Fibroblast of lung (primary cell): ENCODE data around the gene UBXN6. TPM values are rescaled to one million over a fixed set of nuclear protein-coding genes. Genes with fewer than 3 reads are reported as not detected.

ENCODE experiments used
- DNase-seq, 2 donors: peaks; one replicate each; pipeline versions ENCODE4 v3.0.0 to v3.0.0-alpha.2; 2010; ENCODE audit warnings: low read depth in 2 of 2
- H2AFZ ChIP-seq: 2 replicates; pipeline ENCODE4 v1.5.1; 2012; ENCODE audit warnings: low read length, control low read depth, inconsistent platforms
- H3K27ac ChIP-seq: 2 replicates; pipeline ENCODE4 v1.5.1; 2011; ENCODE audit warnings: low read length, control low read depth; ENCODE audit not compliant: insufficient read depth
- H3K27me3 ChIP-seq: 2 replicates; pipeline ENCODE4 v1.5.1; 2011; ENCODE audit warnings: mild to moderate bottlenecking, low read length; ENCODE audit not compliant: control insufficient read depth, insufficient read depth
- H3K36me3 ChIP-seq: 2 replicates; pipeline ENCODE4 v1.5.1; 2011; ENCODE audit warnings: low read length; ENCODE audit not compliant: control insufficient read depth, insufficient read depth
- H3K4me1 ChIP-seq: 2 replicates; pipeline ENCODE4 v1.5.1; 2011; ENCODE audit warnings: low read length; ENCODE audit not compliant: control insufficient read depth, insufficient read depth; ENCODE audit errors: extremely low read depth
- H3K4me2 ChIP-seq: 2 replicates; pipeline ENCODE4 v1.5.1; 2011; ENCODE audit warnings: low read length, control low read depth; ENCODE audit not compliant: insufficient read depth; ENCODE audit errors: extremely low read depth
- H3K4me3 ChIP-seq, 4 experiments: fragments of 200-600 bp in 1 of 4; sonication (generic) in 1 of 4; replicated peaks in 1 of 4; 2 replicates each; pipeline ENCODE4 v1.5.1; 2011 to 2016; ENCODE audit warnings: low read length in 4 of 4, low read depth in 3 of 4, mild to moderate bottlenecking in 3 of 4, control low read depth in 2 of 4, inconsistent platforms in 1 of 4, mixed read lengths in 1 of 4; ENCODE audit not compliant: insufficient read depth in 1 of 4; ENCODE audit errors: control extremely low read depth in 1 of 4
- H3K79me2 ChIP-seq: 2 replicates; pipeline ENCODE4 v1.5.1; 2012; ENCODE audit warnings: mild to moderate bottlenecking, low read length, inconsistent platforms; ENCODE audit not compliant: control insufficient read depth, insufficient read depth
- H3K9ac ChIP-seq: 2 replicates; pipeline ENCODE4 v1.5.1; 2011; ENCODE audit warnings: mild to moderate bottlenecking, low read length, control low read depth; ENCODE audit not compliant: insufficient read depth
- H3K9me3 ChIP-seq: 2 replicates; pipeline ENCODE4 v1.5.1; 2012; ENCODE audit warnings: low read depth, low read length; ENCODE audit not compliant: control insufficient read depth, insufficient read depth
- H4K20me1 ChIP-seq: 2 replicates; pipeline ENCODE4 v1.5.1; 2011; ENCODE audit warnings: low read length; ENCODE audit not compliant: control insufficient read depth, insufficient read depth; ENCODE audit errors: extremely low read depth
- EZH2 ChIP-seq: IDR thresholded peaks from 2 replicates; pipeline ENCODE4 v1.5.1; 2012; ENCODE audit warnings: low read length, control low read depth, mild to moderate bottlenecking; ENCODE audit errors: missing control alignments
- polyA plus RNA-seq, 2 donors: library from polyadenylated mRNA; depleted of rRNA in 1 of 2; stranded (reverse) in 1 of 2; unstranded in 1 of 2; fragments of >200 nt; gene quantifications; 2 replicates each; pipeline ENCODE4 v1.2.1, GENCODE V29; 2011 to 2012; ENCODE audit warnings: missing spikeins in 1 of 2
- total RNA-seq: library from RNA; depleted of rRNA; stranded (reverse); fragments of >200 nt; gene quantifications from 2 replicates; pipeline ENCODE4 v1.2.1, GENCODE V29; 2014
- TF ChIP-seq, protein P1 (sequence below), 2 donors: IDR thresholded peaks in 1 of 2; conservative IDR thresholded peaks in 1 of 2; 1 replicate in 1 of 2; 2 replicates in 1 of 2; pipeline ENCODE4 v1.5.1; 2011 to 2012; ENCODE audit warnings: low read length in 2 of 2, control low read depth in 1 of 2, inconsistent platforms in 1 of 2, low read depth in 1 of 2, mild to moderate bottlenecking in 1 of 2

The UBXN6 gene
- total and polyA plus RNA-seq, 2 donors (not counting 1 experiment from before 2014, with no cell fraction given): 49.1 to 114 TPM

DNA sequence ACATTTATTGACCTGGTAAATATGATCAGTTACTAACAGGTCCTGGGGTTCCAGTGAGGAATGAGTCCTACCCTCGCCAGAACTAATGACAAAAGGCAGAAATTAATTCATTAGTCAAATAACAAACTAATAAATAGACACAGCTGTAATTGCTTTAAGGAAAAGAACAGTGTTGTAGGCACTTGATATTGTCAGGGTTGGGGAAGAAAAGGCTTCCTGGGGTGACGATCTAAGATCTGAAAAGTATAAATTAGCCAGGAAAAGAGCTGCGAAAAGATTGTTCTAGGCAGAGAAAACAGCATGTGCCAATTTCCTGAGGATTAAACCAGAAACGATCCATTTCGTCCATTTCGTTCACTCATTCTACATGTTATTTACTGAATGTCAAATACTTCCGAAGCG is 55.8 kb downstream of the UBXN6 start:
- H3K9ac ChIP-seq: peak overlapping the region; percentile 33
- H3K27ac ChIP-seq: peak overlapping the region; percentile 83
- H3K4me2 ChIP-seq: peak overlapping the region; percentile 88
- no peaks in the 10 kb centered on the region for H4K20me1 ChIP-seq
- no peaks in the 10 kb centered on the region for H3K9me3 ChIP-seq
- DNase-seq: no peak
- peak overlapping the region; percentile 11 to 81 (median 41) for H3K4me3 ChIP-seq
- H3K79me2 ChIP-seq: peaks cover 73% of the 10 kb centered on the region
- TF ChIP-seq, protein P1, sequence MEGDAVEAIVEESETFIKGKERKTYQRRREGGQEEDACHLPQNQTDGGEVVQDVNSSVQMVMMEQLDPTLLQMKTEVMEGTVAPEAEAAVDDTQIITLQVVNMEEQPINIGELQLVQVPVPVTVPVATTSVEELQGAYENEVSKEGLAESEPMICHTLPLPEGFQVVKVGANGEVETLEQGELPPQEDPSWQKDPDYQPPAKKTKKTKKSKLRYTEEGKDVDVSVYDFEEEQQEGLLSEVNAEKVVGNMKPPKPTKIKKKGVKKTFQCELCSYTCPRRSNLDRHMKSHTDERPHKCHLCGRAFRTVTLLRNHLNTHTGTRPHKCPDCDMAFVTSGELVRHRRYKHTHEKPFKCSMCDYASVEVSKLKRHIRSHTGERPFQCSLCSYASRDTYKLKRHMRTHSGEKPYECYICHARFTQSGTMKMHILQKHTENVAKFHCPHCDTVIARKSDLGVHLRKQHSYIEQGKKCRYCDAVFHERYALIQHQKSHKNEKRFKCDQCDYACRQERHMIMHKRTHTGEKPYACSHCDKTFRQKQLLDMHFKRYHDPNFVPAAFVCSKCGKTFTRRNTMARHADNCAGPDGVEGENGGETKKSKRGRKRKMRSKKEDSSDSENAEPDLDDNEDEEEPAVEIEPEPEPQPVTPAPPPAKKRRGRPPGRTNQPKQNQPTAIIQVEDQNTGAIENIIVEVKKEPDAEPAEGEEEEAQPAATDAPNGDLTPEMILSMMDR (conservative IDR thresholded peaks at IDR 0.05 in 1 of 2, IDR thresholded peaks at IDR 0.05 in 1 of 2; ENCODE audit: low read depth in 1 of 2, low read length in 2 of 2): no peak
- TF ChIP-seq EZH2: no peak
- H3K36me3 ChIP-seq: no peaks in the 10 kb centered on the region
- H2AFZ ChIP-seq: peak overlapping the region; percentile 17
- no peaks in the 10 kb centered on the region for H3K27me3 ChIP-seq
- H3K4me1 ChIP-seq: peaks cover 10% of the 10 kb centered on the region

DNA sequence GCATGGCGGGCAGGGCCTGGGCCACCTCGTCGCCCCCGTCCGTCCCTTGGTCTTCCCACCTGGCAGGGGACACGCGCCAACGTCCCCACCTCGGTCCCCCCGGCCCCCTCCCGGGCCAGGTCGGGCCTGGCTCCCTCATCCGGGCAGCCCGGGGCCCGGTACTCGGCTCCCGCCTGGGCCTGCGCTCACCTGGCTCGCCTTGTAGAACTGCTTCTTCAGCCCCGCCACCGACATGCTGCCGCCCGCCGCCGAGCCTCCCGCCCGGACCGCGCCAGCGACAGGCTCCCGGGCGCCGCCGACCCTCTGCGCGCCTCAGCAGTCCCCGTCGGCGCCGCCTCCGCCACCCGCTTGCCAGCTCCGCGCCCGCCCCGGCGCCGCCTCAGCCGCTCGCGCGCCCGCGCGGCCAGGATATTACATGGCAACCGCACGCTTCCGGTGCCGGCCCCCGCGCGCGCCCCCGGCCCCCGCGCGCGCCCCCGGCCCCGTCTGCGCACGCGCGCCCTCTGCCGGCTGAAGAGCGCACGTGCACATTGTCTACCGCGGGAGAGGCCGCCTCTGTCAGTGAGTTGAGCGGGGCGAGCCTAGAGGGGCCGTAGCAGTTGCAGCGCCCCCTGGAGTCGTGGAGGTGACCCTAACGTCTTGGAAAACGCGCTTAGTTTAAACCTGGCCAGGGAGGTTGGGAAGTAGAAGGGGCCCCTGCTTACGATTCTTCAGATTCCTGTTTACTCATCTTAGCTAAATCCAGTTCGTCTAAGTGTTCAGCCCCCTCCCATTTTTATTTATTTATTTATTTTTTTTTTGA is 57.3 kb downstream of the UBXN6 start, which contains the start of gene SH3GL1:
Gene SH3GL1 (minus strand): TSS at position 413 of the 802 bp plus-strand sequence. CDS start 179 bp downstream, at position 234.
- Histone ChIP-seq H3K36me3 (peaks cover under 1% of the 10 kb centered on the region), H3K4me1 (peaks cover 10% of the 10 kb centered on the region), H3K27me3 (no peaks in the 10 kb centered on the region), H4K20me1 (no peaks in the 10 kb centered on the region), H3K79me2 (peaks cover 74% of the 10 kb centered on the region), H3K9me3 (no peaks in the 10 kb centered on the region), H3K4me2 (peak within 1 kb of the TSS; percentile 91), H3K4me3 (peak within 1 kb of the TSS; percentile 60 to 97 (median 87)), H3K9ac (peak within 1 kb of the TSS; percentile 80), H2AFZ (peak within 1 kb of the TSS; percentile 21), H3K27ac (peak within 1 kb of the TSS; percentile 94)
- peak; percentile 83 to 93 for DNase-seq
- no peak for TF ChIP-seq EZH2
- TF ChIP-seq, protein P1 (conservative IDR thresholded peaks at IDR 0.05 in 1 of 2, IDR thresholded peaks at IDR 0.05 in 1 of 2; ENCODE audit: low read depth in 1 of 2, low read length in 2 of 2): peak; percentile 78 to 84

DNA sequence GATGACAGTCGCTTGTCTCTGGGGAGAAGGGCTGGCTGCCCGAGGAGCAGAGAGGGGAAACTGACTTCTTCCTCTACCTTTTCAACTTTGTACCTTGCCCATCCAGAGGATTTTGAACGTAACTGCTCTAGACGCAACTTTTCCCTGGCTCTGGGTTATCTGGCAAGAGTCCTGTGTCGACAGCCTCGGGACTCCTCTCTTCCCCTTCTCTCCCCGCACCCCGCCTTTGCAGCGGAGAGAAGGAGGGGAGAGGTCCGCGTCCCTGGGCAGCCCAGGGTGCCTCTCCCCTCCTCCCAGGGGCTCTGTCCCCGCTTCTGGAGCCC is 57.8 kb downstream of the UBXN6 start:
- H3K4me1 ChIP-seq: peaks cover 10% of the 10 kb centered on the region
- peak overlapping the region; percentile 94 for H3K27ac ChIP-seq
- TF ChIP-seq EZH2: no peak
- TF ChIP-seq, protein P1 (conservative IDR thresholded peaks at IDR 0.05 in 1 of 2, IDR thresholded peaks at IDR 0.05 in 1 of 2; ENCODE audit: low read depth in 1 of 2, low read length in 2 of 2): no peak
- H3K9ac ChIP-seq: peak overlapping the region; percentile 80
- H2AFZ ChIP-seq: peak overlapping the region; percentile 8
- peak in 1 of 2 donors; percentile 23 for DNase-seq
- no peaks in the 10 kb centered on the region for H3K27me3 ChIP-seq
- peak overlapping the region; percentile 91 for H3K4me2 ChIP-seq
- no peaks in the 10 kb centered on the region for H4K20me1 ChIP-seq
- no peaks in the 10 kb centered on the region for H3K9me3 ChIP-seq
- H3K4me3 ChIP-seq: peak overlapping the region; percentile 60 to 97 (median 87)
- H3K79me2 ChIP-seq: peaks cover 74% of the 10 kb centered on the region
- peaks cover 2% of the 10 kb centered on the region for H3K36me3 ChIP-seq
